Upper lobe of left lung (tissue), 4 donors: ENCODE results near the gene RAB21.

Experiments used
- EP300 ChIP-seq, 4 donors: sonication (generic); formaldehyde crosslinking; IDR thresholded peaks; one replicate each; pipeline ENCODE4 v1.5.1; 2017; ENCODE audit warnings: antibody characterized with exemption in 4 of 4, control low read depth in 2 of 4
- POLR2A ChIP-seq, 4 donors: fragments of 450-650 bp; IDR thresholded peaks; one replicate each; pipeline ENCODE4 v1.5.1; 2016 to 2017; ENCODE audit warnings: antibody characterized with exemption in 4 of 4, mild to moderate bottlenecking in 2 of 4
- POLR2AphosphoS5 ChIP-seq, 2 donors: sonication (generic); formaldehyde crosslinking; IDR thresholded peaks; one replicate each; pipeline ENCODE4 v1.5.1; 2017; ENCODE audit warnings: antibody characterized with exemption in 2 of 2
- TF ChIP-seq, protein P1 (sequence below), 6 experiments: fragments of 450-650 bp in 4 of 6; fragments of 200-600 bp in 2 of 6; sonication (generic) in 2 of 6; IDR thresholded peaks; one replicate each; pipeline ENCODE4 v1.5.1; 2016 to 2019; ENCODE audit warnings: antibody characterized with exemption in 6 of 6

DNA sequence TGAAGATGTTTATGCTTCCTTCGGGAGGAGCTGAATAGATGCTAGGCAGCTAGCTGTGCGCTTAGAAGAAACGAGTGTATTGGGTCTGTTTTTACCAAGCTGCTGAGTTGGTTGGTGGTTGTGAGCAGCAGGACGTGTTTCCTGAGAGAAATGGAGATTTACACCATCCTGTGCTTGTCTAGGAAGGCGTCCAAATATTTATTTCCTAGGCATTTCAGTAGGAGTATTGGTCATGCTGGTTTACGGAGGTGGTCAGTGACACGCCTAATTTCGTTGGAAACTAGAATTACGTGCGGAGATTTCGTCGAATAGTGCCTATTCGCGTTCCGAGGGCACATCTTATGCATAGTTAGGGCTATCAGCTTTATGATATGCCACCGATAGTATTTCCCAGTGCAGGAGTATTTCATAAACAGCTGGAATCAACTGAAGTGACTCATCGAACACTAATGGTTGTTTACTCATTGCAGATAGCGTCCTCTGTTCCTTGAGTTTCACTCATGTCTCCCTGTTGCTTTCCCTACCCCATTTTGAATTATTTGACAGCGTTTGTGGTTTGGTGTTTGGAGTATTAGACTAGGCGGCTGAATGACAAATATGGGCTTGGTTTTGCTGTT, 85.7 kb downstream of the RAB21 start:
- TF ChIP-seq, protein P1, sequence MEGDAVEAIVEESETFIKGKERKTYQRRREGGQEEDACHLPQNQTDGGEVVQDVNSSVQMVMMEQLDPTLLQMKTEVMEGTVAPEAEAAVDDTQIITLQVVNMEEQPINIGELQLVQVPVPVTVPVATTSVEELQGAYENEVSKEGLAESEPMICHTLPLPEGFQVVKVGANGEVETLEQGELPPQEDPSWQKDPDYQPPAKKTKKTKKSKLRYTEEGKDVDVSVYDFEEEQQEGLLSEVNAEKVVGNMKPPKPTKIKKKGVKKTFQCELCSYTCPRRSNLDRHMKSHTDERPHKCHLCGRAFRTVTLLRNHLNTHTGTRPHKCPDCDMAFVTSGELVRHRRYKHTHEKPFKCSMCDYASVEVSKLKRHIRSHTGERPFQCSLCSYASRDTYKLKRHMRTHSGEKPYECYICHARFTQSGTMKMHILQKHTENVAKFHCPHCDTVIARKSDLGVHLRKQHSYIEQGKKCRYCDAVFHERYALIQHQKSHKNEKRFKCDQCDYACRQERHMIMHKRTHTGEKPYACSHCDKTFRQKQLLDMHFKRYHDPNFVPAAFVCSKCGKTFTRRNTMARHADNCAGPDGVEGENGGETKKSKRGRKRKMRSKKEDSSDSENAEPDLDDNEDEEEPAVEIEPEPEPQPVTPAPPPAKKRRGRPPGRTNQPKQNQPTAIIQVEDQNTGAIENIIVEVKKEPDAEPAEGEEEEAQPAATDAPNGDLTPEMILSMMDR (IDR thresholded peaks at IDR 0.05), result no peak
- TF ChIP-seq POLR2A (IDR thresholded peaks at IDR 0.05) (no peak), EP300 (IDR thresholded peaks at IDR 0.05) (peak in 1 of 4 donors; percentile 26), POLR2AphosphoS5 (IDR thresholded peaks at IDR 0.05) (peak in 1 of 2 donors; percentile 33)
